KOPT-K1 (cell line): Measurements from ENCODE around the gene POLD4.

Experiments used
- H3K27ac ChIP-seq: fragments of 200-600 bp; sonication (generic); 2 replicates; pipeline ENCODE4 v1.5.1; 2016; ENCODE audit warnings: antibody characterized with exemption, mild to moderate bottlenecking, low read depth, low read length; ENCODE audit not compliant: poor library complexity, severe bottlenecking
- H3K36me3 ChIP-seq: fragments of 200-600 bp; sonication (generic); 2 replicates; pipeline ENCODE4 v1.5.1; 2017; ENCODE audit warnings: antibody characterized with exemption, mild to moderate bottlenecking, low read length, moderate library complexity; ENCODE audit not compliant: insufficient read depth
- H3K9me3 ChIP-seq: fragments of 200-600 bp; sonication (generic); 2 replicates; pipeline ENCODE4 v1.5.1; 2017; ENCODE audit warnings: antibody characterized with exemption, low read length, mild to moderate bottlenecking; ENCODE audit not compliant: insufficient read depth, poor library complexity, severe bottlenecking

Gene POLD4

DNA sequence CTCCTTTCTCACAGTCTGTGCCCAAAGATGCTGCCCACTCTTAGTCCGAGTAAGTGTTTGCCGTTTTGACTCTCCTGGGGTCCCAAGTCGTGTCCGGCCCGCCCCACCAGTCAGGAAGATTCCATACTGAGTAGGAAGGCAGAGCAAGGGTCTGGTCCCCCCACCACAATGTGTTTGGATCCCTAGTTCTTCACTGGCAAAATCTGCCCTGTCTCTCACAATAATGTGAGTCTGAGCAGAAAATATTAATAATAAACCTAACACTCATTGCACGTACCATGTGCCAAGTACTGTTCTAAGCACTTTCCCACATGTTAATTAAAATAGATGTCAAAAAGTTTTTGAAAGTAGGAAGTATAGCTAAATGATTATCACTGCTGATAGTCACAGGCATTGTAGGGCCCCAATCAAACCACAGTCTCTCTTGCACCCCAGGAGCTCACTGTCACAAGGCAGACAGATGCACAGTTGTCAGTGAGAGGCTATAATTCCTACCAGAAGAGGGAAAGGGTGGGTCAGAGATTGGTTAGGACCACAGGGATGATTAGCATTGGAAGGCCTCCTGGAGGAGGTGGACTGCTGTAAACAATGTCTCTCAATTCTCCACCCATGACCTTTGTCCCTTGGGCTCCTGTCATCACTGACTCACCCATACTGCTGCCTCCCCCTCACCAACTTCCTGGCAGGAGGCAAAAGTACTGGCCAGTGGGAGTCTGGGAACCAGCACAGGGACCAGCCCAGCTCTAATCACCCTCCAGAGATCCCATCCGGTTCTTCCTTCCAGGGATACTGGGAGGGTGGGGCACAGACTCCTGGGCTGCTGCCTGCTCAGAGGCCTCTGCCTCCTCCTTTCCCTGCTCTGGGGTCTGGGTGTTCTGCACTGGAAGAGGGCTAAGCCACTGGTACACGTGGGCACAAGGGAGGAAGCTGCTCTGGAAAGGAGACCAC is 1.0 kb upstream of the POLD4 start:
- Histone ChIP-seq H3K9me3 (no peaks in the 10 kb centered on the region), H3K36me3 (no peaks in the 10 kb centered on the region), H3K27ac (peak overlapping the region; percentile 94)

DNA sequence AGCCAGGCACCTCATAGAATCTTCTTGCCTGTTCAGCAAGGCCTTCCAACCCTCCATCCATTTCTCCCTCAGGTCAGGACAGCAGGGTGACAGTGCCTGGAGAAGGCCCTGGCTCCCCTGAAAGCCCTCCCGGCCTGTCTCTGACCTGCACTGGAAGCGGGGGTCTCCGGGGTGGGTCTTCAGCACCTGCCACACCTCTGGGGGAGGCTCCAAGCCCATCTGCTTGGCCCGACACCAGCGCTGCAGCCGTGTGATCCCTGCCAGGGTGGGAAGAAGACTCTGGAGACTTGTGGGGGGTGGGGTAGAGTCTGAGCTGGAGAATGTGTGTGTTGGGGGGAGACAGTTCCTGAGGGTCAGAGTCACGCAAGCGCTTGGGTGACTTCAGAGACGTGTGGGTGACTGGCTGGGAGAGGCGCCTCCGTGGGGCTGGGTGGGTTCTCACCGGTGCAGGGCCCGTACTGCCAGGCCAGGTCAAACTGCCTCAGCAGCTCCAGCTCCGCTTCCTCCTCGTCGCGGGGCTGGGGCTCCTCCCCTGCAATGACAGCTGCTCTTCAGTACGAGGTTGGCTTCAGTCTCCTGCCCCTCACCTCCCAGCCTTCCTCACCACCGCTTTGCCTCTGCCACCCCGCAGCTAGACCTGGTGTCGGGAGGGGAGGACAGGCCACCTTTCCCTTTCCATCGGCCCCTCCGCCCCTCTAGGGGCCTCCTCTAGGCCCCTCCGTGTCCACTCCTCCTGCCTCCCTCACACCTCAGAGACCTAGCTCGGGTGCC is 615 bp downstream of the POLD4 start:
- Histone ChIP-seq H3K9me3 (no peaks in the 10 kb centered on the region), H3K27ac (peak overlapping the region; percentile 94)

GRCh38 chr11:67351275-67352005 is 1.9 kb downstream of the POLD4 start:
- Histone ChIP-seq H3K27ac (peak overlapping the region; percentile 0), H3K36me3 (no peaks in the 10 kb centered on the region), H3K9me3 (no peaks in the 10 kb centered on the region)

More for the DNA sequence above, 615 bp downstream of the POLD4 start:
- H3K36me3 ChIP-seq: no peaks in the 10 kb centered on the region

DNA sequence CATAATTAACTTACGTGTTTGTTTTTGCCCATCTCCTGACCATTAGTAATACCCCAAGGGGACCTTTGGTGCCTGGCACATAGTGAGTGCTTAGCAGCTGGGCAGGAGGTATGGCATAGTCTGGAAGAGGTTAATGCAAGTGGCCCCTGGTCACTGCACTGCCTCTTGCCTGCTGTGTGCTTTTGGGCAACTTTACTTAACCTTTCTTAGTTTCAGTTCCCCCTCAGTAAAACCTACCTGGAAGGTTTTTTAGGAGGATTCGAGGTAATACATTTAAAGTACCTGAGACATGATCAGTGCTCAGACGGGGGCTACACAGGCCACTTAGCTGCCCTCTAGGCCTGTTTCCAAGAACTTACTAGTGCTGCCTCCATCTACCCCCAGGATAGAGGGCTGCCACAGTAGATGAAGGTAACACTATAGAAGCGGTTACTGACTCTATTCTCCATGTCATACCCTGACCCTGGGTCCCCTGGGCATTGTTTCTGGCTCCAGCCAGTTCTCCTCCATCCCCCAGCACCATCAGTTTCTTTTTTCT is 3.3 kb downstream of the POLD4 start:
- Histone ChIP-seq H3K36me3 (no peaks in the 10 kb centered on the region), H3K27ac (no peak overlapping the region), H3K9me3 (no peaks in the 10 kb centered on the region)

DNA sequence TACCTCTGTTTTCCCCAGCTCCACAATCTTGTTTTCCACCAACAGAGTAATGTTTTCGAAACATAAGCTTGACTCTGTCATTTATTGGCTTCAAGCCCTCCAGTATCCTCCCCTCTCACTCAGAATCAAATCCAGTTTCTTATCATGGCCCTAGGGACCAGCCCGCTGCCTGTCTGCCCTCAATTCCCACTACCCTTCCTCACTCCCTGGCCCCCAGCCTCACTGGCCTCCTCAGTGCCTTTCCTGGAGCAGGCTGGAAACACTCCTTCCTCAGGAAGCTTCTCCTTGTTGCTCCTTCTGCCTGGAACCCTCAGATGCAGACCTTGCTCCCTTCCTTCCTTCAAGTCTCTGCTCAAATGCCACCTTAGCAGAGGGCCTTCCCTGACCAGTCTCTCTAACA is 3.9 kb downstream of the POLD4 start:
- Histone ChIP-seq H3K36me3 (no peaks in the 10 kb centered on the region), H3K27ac (no peak overlapping the region), H3K9me3 (no peaks in the 10 kb centered on the region)

DNA sequence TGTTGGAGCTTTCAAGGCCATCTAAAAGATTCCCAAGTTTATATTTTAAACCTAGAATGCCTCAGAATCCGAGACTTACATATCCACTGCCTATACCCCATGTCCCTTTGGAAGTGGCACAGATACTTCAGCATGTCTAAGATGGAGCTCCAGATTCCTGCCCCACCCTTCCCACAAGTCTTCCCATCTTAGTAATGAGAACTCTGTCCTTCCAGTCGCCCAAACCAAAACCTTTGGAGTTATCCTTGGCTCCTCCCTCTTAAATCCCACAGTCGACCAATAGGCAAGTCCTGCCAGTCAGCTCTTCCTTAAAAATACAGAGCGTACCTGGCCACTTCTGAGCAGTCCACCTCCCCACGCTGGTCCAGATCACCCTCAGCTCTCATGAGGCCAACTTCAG is 4.3 kb downstream of the POLD4 start:
- Histone ChIP-seq H3K36me3 (no peaks in the 10 kb centered on the region), H3K27ac (no peak overlapping the region), H3K9me3 (no peaks in the 10 kb centered on the region)

- Histone ChIP-seq H3K36me3 (no peaks in the 10 kb centered on the region), H3K27ac (no peak overlapping the region), H3K9me3 (no peaks in the 10 kb centered on the region)
These were observed 5.2 kb downstream of the POLD4 start for GRCh38 chr11:67347964-67348749.

DNA sequence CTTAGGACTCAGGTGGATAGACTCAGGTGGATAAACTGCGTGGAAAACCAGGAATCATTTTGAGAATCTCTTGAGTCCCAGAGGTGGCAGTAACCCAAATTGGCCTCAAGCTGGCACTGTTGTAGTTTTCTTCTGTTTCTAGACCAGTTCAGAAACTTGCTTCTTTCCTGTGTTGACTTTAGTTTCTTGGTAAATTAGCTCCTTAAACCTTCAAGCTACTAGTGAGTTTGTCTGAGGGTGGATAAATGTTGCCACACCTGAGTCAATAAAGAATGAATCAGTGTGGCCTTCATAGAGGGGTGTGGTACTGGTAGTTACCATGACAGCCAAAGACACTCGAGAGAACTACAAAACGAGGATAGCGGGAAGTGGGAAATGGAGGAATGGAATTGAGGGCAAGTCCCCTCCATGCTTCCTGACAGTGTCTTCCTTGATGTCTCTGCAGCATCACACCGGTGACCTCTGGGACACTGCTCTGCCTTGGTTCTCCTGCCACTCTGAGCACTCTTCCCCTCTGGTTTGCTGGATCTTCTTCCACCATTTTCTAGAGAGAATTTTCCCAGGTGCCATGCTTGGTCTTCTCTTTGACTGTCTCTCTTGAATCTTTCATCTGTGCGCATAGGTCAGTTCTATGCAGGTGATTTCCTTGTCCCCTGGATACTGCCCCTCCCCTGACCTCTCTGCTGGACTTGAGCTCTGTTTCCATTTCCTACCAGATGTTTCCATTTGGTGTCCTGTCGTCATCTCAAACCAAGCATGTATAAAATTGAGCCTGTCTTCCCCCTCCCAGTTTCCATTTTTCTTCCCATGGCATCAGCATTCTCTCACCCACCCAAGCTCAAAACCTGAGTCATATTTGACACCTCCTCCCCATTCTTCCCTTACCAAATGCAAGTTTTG is 7.2 kb downstream of the POLD4 start:
- no peaks in the 10 kb centered on the region for H3K9me3 ChIP-seq
- H3K36me3 ChIP-seq: no peaks in the 10 kb centered on the region
- H3K27ac ChIP-seq: no peak overlapping the region

GRCh38 chr11:67345247-67345919 is 8.0 kb downstream of the POLD4 start:
- Histone ChIP-seq H3K36me3 (no peaks in the 10 kb centered on the region), H3K27ac (no peak overlapping the region), H3K9me3 (no peaks in the 10 kb centered on the region)

DNA sequence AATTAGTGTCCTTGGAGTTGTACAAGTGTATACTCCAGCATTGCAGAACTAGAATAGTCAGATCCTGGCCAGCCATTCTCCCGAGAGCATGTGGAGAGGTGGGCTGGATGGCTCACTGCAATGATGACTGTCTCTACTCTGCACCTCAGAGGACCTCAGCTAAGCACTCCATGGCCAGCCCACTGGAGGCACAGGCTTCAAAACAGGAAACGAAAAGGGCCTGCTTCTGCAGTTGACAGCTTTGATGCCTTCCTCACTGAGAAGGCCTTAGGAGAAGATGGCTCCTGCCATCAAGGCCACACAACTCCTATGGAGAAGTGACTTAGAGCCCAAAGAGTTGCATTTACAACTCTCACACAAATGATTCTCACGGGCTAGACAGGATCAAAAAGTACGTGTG is 9.1 kb downstream of the POLD4 start:
- no peak overlapping the region for H3K27ac ChIP-seq
- H3K36me3 ChIP-seq: no peaks in the 10 kb centered on the region
- H3K9me3 ChIP-seq: no peaks in the 10 kb centered on the region

DNA sequence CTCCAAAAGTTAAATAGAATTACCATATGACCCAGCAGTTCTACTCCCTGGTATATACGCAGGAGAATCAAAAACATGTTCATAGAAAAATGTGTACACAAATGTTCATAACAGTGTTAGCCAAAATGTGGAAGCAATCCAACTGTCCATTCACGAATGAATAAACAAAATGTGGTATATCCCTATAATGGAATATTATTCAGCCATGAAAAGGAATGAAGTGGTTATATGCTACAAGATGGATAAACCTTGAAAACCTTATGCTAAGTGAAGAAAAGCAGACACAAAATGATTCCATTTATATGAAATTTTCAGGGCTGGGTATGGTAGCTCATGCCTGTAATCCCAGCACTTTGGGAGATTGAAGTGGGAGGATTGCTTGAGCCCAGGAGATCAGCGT is 16.1 kb downstream of the POLD4 start:
- no peaks in the 10 kb centered on the region for H3K9me3 ChIP-seq
- no peak overlapping the region for H3K27ac ChIP-seq
- no peaks in the 10 kb centered on the region for H3K36me3 ChIP-seq

DNA sequence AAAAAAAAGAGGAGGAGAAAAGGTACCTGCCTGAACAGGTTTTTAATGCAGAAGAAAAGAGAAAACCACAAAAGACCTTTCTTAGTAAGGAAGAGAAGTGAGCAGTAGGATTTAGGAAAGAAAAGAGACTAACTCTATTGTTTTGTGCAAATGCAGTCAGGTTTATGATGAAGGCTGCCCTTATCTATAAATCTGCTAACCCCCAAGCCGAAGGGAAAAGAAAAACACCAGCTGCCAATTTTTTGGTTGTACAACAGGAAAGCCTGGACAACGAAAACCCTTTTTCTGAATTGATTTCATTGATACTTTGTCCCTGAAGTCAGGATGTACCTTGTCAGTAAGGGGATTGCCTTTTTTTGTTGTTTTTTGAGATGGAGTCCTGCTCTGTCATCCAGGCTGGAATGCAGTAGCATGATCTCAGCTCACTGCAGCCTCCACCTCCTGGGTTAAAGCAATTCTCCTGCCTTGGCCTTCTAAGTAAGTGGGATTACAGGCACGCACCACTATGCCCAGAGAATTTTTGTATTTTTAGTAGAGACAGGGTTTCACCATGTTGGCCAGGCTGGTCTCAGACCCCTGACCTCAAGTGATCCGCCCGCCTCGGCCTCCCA is 21.2 kb downstream of the POLD4 start:
- Histone ChIP-seq H3K36me3 (no peaks in the 10 kb centered on the region), H3K27ac (no peak overlapping the region), H3K9me3 (no peaks in the 10 kb centered on the region)

DNA sequence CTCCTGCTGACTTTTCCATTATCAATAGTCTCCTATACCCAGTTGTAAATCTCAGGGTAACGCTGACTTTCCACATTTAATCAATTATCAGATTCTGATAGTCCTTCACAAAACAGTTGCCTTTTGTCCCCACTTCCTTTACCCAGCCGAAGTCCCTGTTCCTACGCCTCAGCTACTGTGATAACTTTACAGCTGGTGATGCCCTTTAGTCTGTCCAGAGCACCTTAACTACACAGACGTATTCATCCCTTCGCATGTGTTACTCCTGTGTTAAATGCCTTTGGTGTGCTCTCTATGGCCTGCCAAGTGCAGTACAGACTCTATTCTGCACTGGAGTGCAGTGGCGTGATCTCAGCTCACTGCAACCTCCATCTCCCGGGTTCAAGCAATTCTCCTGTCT is 29.8 kb downstream of the POLD4 start:
- no peaks in the 10 kb centered on the region for H3K36me3 ChIP-seq
- no peaks in the 10 kb centered on the region for H3K9me3 ChIP-seq
- H3K27ac ChIP-seq: no peak overlapping the region
